OCI-LY7 (cell line): ENCODE data around the gene TMA16. TPM values are rescaled to one million over a fixed set of nuclear protein-coding genes. Genes with fewer than 3 reads are reported as not detected.

Experiments
- BruUV-seq: library from RNA; stranded (reverse); fragments of 400-500 nt; replicated peaks from 2 replicates; lab custom pipeline; 2021; lab: Mats Ljungman, UMichigan
- CTCF ChIA-PET: fragments of 300-600 bp; sonication (Branson Sonifier 250); formaldehyde crosslinking; loops from one replicate; lab custom pipeline; 2022; ENCODE audit warnings: antibody characterized with exemption; ENCODE audit not compliant: unreplicated experiment; lab: Charles Lee
- POLR2A ChIA-PET: fragments of 300-600 bp; sonication (Branson Sonifier 250); formaldehyde crosslinking; loops from one replicate; lab custom pipeline; 2022; ENCODE audit warnings: antibody characterized with exemption; lab: Charles Lee
- DNase-seq: peaks from one replicate; pipeline ENCODE4 v3.0.0-alpha.2; 2015; ENCODE audit warnings: low spot score
- H2AFZ ChIP-seq: fragments of 200-600 bp; sonication (generic), shearing (Covaris generic); 2 replicates; pipeline ENCODE4 v1.6.1; 2014; ENCODE audit warnings: mild to moderate bottlenecking, antibody characterized with exemption, low read length, moderate library complexity
- H3K27ac ChIP-seq: fragments of 200-600 bp; sonication (generic); 2 replicates; pipeline ENCODE4 v1.5.1; 2014; ENCODE audit warnings: mixed run types, low read depth, mild to moderate bottlenecking, moderate library complexity, low read length, inconsistent platforms; ENCODE audit not compliant: poor library complexity, severe bottlenecking
- H3K36me3 ChIP-seq: fragments of 200-600 bp; sonication (generic); 2 replicates; pipeline ENCODE4 v1.6.1; 2014; ENCODE audit warnings: mild to moderate bottlenecking, antibody characterized with exemption, low read length, moderate library complexity, mixed read lengths; ENCODE audit not compliant: insufficient read depth
- H3K4me1 ChIP-seq: fragments of 200-600 bp; sonication (generic); 2 replicates; pipeline ENCODE4 v1.5.1; 2014; ENCODE audit warnings: mild to moderate bottlenecking, low read length; ENCODE audit not compliant: insufficient read depth, poor library complexity, severe bottlenecking
- H3K4me2 ChIP-seq: fragments of 200-600 bp; sonication (generic); 2 replicates; pipeline ENCODE4 v1.6.1; 2014; ENCODE audit warnings: mild to moderate bottlenecking, low read length
- H3K4me3 ChIP-seq: fragments of 200-600 bp; sonication (generic); 2 replicates; pipeline ENCODE4 v1.5.1; 2014; ENCODE audit warnings: mild to moderate bottlenecking, low read depth, low read length; ENCODE audit not compliant: poor library complexity, severe bottlenecking
- H3K79me2 ChIP-seq: fragments of 200-600 bp; sonication (generic); 2 replicates; pipeline ENCODE4 v1.6.1; 2016; ENCODE audit warnings: low read depth, mild to moderate bottlenecking, low read length, moderate library complexity, mixed read lengths; ENCODE audit not compliant: insufficient read depth
- H3K9me2 ChIP-seq: fragments of 200-600 bp; sonication (generic); 2 replicates; pipeline ENCODE4 v1.6.1; 2016; ENCODE audit warnings: mild to moderate bottlenecking, low read length, mixed read lengths; ENCODE audit not compliant: insufficient read depth
- H3K9me3 ChIP-seq: fragments of 200-600 bp; sonication (generic); 2 replicates; pipeline ENCODE4 v1.6.1; 2014; ENCODE audit warnings: mild to moderate bottlenecking, mixed run types, low read length, mixed read lengths
- H4K20me1 ChIP-seq: fragments of 200-600 bp; sonication (generic); 2 replicates; pipeline ENCODE4 v1.6.1; 2014; ENCODE audit warnings: mild to moderate bottlenecking, antibody characterized with exemption, low read length, moderate library complexity, mixed read lengths; ENCODE audit not compliant: insufficient read depth
- CTCF ChIP-seq: fragments of 200-600 bp; sonication (generic); conservative IDR thresholded peaks from 2 replicates; pipeline ENCODE4 v1.5.1; 2014; ENCODE audit warnings: mild to moderate bottlenecking, antibody characterized with exemption, low read length, moderate library complexity, mixed read lengths
- EZH2phosphoT487 ChIP-seq: fragments of 200-600 bp; sonication (generic); IDR thresholded peaks from 2 replicates; pipeline ENCODE4 v1.6.1; 2018; ENCODE audit warnings: low read depth, borderline replicate concordance, mild to moderate bottlenecking, mixed run types, antibody characterized with exemption, low read length, moderate library complexity, mixed read lengths
- intact Hi-C: fragments of 100-400 bp; cut with micrococcal nuclease; formaldehyde crosslinking; loops from one replicate; pipeline ENCODE4 v1.10.0; 2022; ENCODE audit not compliant: unreplicated experiment
- total RNA-seq, 2 experiments: library from RNA; depleted of rRNA in 1 of 2; stranded (reverse); fragments of >200 nt in 1 of 2; shearing (Covaris generic) in 1 of 2; gene quantifications; 2 replicates each; pipeline ENCODE4 v1.2.3, GENCODE V29; 2014 to 2022

The TMA16 gene
- total RNA-seq, 2 experiments from 2014 or later: 56.9 to 92.5 TPM

GRCh38 chr4:163482190-163482589 lies 12.3 kb upstream of the TMA16 start:
- intact Hi-C loops: loop anchor here (5.0 kb wide), 1 partner anchor 985 kb away; no protein-coding TSS in a partner anchor

GRCh38 chr4:163484906-163485305 lies 9.6 kb upstream of the TMA16 start:
- no peaks in the 10 kb centered on the region for H3K36me3 ChIP-seq
- peak; percentile 77 for DNase-seq
- ChIA-PET POLR2A (interaction anchor here (0.7 to 3.1 kb wide), 4 partner anchors 9 to 168 kb away, joined by 3 to 13 read pairs (median 3); partner anchors contain the start of gene TMA16), CTCF (no interaction called here)
- H3K4me2 ChIP-seq: no peak overlapping the region
- H3K9me3 ChIP-seq: no peaks in the 10 kb centered on the region
- intact Hi-C loops: loop anchor here (1.0 to 5.0 kb wide), 5 partner anchors 59 to 988 kb away; no protein-coding TSS in a partner anchor
- H3K4me1 ChIP-seq: peaks cover 30% of the 10 kb centered on the region
- no peaks in the 10 kb centered on the region for H3K79me2 ChIP-seq
- no peaks in the 10 kb centered on the region for H4K20me1 ChIP-seq
- H3K9me2 ChIP-seq: no peaks in the 10 kb centered on the region
- H3K27ac ChIP-seq: no peak overlapping the region
- no peak overlapping the region for H3K4me3 ChIP-seq
- BruUV-seq: no TSS peak
- peak; percentile 96 for TF ChIP-seq CTCF
- TF ChIP-seq EZH2phosphoT487: no peak
- no peak overlapping the region; the same call in 1 of the 2 replicates for H2AFZ ChIP-seq

More at GRCh38 chr4:163482190-163482589, 12.3 kb upstream of the TMA16 start:
- ChIA-PET CTCF (no interaction called here), POLR2A (interaction anchor here (0.6 to 1.0 kb wide), 3 partner anchors 10 to 1248 kb away, joined by 4 to 8 read pairs (median 4); no protein-coding TSS in a partner anchor)
- Histone ChIP-seq H4K20me1 (no peaks in the 10 kb centered on the region), H3K4me2 (peak overlapping the region; percentile 35), H3K9me3 (no peaks in the 10 kb centered on the region), H3K36me3 (no peaks in the 10 kb centered on the region), H3K4me1 (peaks cover 30% of the 10 kb centered on the region), H3K27ac (no peak overlapping the region), H3K79me2 (no peaks in the 10 kb centered on the region), H3K9me2 (no peaks in the 10 kb centered on the region), H3K4me3 (no peak overlapping the region), H2AFZ (peak overlapping the region; percentile 86; the same call in 1 of the 2 replicates)
- no TSS peak for BruUV-seq
- peak; percentile 20 for DNase-seq
- no peak for TF ChIP-seq EZH2phosphoT487
- TF ChIP-seq CTCF: no peak

- no peak for DNase-seq
- H3K9me3 ChIP-seq: no peaks in the 10 kb centered on the region
- intact Hi-C loops: loop anchor here (1.0 to 2.0 kb wide), 3 partner anchors 63 to 269 kb away; no protein-coding TSS in a partner anchor
- H3K27ac ChIP-seq: no peak overlapping the region
- no peak overlapping the region; the same call in 1 of the 2 replicates for H2AFZ ChIP-seq
- POLR2A ChIA-PET: interaction anchor here (0.6 to 3.1 kb wide), 7 partner anchors 8 to 319 kb away, joined by 3 to 13 read pairs (median 3); partner anchors contain the start of genes NAF1 and TMA16
- TF ChIP-seq CTCF (no peak), EZH2phosphoT487 (no peak)
- peaks cover 30% of the 10 kb centered on the region for H3K4me1 ChIP-seq
- H3K4me3 ChIP-seq: no peak overlapping the region
- BruUV-seq: no TSS peak
- no peaks in the 10 kb centered on the region for H4K20me1 ChIP-seq
- H3K9me2 ChIP-seq: no peaks in the 10 kb centered on the region
- H3K36me3 ChIP-seq: no peaks in the 10 kb centered on the region
- H3K4me2 ChIP-seq: no peak overlapping the region
- CTCF ChIA-PET: interaction anchor here (0.8 to 2.6 kb wide), 2 partner anchors 58 to 188 kb away, joined by 3 to 12 read pairs; no protein-coding TSS in a partner anchor
- no peaks in the 10 kb centered on the region for H3K79me2 ChIP-seq
Measured at GRCh38 chr4:163485589-163485988, 8.9 kb upstream of the TMA16 start.
